ENCODE measurements around the gene ERRFI1.

GRCh38 chr1:8070381-8070811 is 44.3 kb upstream of the ERRFI1 start:
- TF ChIP-seq CTCF (conservative IDR thresholded peaks at IDR 0.05; ENCODE audit: low read depth, low read length), result no peak
- no peak for TF ChIP-seq EZH2 (IDR thresholded peaks at IDR 0.05; ENCODE audit: borderline replicate concordance, low read depth, low read length, poor library complexity, severe bottlenecking)

Data from A673 (cell line).